Stimulated activated CD8-positive, alpha-beta memory T cell treated with anti-CD3 and anti-CD28 coated beads, Interleukin-2, amount 100 ng/mL, for 48 hours (primary cell): ENCODE measurements around the gene PASD1.
"Not testable (repeated sequence)": the region's sequence is repeated elsewhere in the genome, so short reads cannot be mapped to it uniquely, and the experiment has no call there.

Experiments
- DNase-seq, 2 donors: peaks; one replicate each; pipeline ENCODE4 v3.0.0-alpha.2; 2020; ENCODE audit warnings: low read depth in 2 of 2

PASD1 gene

GRCh38 chrX:151624677-151625076 is 61.2 kb downstream of the PASD1 start:
- no peak for DNase-seq

DNA sequence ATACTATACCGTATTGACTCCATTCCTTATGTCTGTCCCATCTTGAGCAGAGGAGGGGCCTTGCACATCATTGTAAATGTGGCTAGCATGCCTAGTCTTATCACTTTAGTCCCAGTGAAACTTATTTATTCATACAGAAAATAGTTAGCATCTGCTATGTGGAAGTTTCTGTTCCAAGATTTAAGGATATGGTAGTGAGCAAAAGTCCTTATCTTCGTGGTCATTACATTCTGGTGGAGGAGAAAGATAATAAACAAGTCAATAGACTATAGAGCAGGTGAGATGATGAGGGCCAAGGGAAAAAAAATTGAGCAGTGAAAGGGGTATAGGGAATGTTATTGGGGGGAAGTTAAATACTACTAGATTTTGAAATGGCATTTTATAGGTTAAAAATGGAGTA is 68.3 kb downstream of the PASD1 start:
- DNase-seq, result no peak

GRCh38 chrX:151633157-151633556 is 69.7 kb downstream of the PASD1 start:
- DNase-seq, result no peak

DNA sequence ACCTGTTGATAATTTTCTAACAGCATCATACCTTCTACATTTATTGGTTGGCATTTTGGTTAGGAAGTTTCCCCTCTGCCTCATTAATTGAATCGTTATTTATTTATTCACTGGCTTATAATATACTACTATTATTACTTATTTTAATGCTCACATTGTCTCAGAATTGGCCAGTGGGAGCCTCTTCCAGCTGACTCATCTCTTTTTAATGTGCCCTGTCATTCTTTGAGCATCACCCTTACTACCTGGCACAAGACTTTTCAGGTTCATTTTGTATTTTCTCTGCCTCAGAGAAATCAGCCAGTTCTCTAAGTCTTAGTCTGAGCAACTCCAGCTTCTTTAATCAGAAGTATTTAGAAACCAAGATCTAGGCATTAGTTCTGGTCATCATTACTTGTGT is 71.5 kb downstream of the PASD1 start:
- no peak for DNase-seq

- DNase-seq, result no peak
Measured at GRCh38 chrX:151641564-151641963, 78.1 kb downstream of the PASD1 start.

GRCh38 chrX:151675121-151675746 is 111.8 kb downstream of the PASD1 start:
- DNase-seq, result no peak

DNA sequence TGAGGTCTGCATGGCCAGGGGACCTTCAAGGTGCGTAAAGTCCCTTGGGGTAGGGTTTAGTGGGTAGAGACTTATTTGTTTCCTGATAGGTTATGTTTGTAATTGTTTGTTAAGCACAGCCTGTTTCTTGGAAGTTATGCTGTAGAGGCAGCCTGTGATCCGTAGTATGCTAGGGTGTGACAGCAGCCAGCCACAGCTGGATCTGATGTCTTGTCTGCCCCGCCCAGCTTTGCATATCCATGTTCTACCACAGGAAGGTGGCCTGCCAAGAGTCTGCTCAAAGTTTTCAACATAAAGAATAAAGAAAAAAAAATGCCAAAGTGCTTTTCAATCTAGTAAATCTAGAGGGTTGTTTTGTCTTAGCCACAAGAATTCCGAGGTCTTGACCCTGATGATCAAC is 112.7 kb downstream of the PASD1 start:
- DNase-seq, result no peak

DNA sequence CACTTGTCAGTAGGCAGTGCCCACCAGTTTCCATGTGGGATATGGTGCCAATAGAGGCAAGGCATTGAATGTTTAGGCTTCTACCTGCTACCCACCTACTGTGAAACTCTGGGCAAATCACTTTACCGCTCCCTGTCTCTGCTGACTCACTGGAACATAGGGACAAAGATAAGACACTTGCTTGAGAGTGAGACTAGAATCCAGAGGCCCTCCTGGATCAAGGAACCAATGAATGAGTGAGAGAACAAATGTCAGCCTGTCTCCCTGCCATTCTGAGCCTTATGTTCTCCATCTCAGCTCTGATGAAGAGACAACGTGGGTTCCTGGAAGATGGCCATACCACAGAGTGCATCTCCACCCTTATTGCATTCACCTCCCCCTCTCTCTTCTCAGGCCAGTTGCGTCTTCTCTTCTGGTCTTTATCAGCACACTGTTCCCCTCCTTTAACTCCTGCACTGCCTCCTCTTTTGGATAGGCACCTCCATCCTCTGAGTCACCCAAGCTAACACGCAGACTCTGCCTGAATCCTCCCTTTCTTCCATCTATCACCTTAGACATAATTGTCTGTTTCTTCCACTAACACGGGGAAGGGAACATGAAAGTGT is 116.4 kb downstream of the PASD1 start:
- no peak for DNase-seq

GRCh38 chrX:151680805-151681204 is 117.3 kb downstream of the PASD1 start:
- DNase-seq, result peak; percentile 46 to 54

DNA sequence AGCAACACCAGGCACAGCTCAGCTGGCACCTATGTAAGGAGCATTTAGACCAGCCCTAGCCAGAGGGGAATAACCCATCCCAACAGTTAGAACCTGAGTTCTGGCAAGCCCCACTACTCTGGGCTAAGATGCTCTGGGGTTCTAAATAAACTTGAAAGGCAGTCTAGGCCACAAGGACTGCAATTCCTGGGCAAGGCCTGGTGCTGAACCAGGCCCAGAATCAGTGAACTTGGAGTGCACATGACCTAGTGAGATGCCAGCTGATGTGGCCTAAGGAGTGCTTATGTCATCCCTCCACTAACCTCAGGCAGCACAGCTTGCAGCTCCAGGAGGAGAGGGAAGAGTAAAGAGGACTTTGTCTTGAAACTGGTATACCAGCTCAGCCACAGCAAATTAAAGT is 124.2 kb downstream of the PASD1 start:
- no peak for DNase-seq

- no peak for DNase-seq
Measured at GRCh38 chrX:151688695-151689094, 125.2 kb downstream of the PASD1 start.

DNA sequence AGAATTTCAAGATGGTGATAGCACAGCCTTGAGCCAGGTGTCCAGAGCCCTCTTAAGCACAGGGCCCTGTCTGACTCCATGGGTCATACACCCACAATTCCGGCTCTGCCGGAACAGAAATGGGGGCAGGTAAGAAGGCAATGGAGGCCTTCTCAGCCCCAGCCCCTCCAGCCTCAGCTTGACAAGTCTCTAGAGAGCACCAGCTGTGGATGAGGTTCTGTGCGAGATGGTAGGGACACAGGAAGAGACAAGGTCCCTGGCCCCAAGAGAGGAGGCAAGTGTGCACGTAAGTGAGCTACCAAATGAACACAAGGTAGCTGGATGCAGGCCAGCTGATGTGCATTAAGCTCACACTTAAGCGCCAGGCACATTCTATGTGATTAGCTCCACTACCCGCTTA is 129.3 kb downstream of the PASD1 start:
- DNase-seq, result no peak

DNA sequence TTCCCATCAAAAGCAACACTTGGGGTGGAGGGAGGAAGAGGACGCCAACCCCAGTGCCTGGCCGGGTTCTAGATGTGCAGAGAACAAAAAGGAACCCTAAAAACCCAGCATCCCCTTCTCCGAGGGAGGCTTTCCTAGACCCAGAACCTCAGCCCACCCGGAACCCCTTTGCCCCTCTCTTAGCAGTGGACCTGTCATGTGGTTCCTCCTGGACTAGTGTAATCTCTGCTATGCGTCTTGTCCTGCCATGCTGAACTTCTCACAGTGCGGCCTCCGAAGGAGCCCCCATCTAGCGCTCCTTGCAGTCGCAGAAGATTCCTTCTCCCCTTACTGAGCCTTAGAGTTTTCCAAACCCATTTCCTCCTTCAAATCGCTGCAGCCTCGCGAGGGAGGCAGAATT is 130.6 kb downstream of the PASD1 start:
- DNase-seq, result no peak

GRCh38 chrX:151694661-151695582 is 131.4 kb downstream of the PASD1 start, which contains the start of gene PRRG3:
TSS of gene PRRG3 (plus strand) at chrX:151695458. CDS start at chrX:151698815, 3,357 bp downstream.
- no peak for DNase-seq

DNA sequence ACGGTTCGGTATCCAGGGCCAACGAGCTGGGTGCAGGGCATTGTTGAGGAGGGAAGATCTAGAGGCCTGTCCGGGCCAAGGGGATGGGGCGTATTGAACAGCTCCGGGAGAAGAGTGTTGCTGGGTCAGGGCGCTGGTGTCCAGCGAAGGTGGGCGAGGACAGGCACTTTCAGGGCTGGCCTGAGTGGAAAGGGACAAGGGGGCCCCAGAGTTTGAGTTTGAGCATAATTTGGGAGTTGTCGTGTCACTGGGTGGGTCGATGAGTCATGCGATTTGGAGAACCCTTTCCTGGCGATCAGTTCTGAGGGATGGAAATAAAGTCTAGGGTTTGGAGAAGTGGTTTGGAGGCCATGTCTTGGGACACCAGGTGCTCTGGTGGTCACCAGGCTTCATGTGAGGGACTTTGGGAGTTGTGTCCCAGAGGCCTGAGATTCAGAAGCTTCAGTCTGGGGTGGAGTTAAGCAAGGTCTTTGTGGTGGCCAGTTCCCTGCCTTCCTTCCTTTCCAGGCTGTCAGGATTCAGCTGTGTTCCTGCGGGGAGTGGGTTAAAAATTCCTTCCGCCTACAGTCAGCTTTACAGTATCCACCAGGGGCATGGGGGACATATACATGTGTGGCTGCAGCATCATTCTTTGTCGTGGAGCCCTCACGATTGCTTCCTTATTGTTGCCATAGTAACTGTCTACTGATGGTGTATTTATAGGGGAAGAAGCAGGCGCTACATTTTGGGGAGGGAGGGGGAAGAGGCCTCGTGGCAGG is 132.3 kb downstream of the PASD1 start:
- no peak for DNase-seq

DNA sequence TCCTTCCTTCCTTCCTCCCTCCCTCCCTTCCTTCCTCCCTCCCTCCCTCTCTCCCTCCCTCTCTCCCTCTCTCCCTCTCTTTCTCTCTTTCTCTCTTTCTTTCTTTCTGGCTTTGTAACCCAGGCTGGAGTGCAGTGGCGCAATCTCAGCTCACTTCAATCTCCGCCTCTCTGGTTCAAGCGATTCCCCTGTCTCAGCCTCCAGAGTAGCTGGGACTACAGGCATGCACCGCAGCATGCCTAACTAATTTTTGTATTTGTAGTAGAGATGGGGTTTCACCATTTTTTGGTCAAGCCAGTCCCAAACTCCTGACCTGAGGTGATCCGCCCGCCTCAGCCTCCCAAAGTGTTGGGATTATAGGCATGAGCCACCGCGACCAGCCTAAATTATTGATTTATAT is 133.6 kb downstream of the PASD1 start:
- DNase-seq, result not testable (repeated sequence)

DNA sequence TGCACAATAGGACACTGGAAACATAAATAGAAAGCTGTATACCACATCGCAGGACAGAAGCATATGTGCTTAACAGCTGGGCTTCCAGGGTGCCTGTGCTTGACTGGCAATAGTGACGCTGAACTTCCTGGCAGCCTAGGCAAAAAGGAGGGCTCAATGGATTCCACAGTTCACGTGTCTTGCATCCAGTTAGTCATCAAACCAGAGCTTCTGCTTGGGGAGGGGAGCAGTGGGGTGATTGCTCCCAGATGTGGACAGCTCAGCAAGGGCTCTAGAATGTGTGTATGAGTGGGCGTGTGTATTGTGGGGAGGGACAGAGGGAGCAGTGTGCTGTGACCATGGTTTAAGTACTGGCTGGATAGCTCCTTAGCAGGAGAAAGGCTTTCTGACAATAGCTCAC is 134.0 kb downstream of the PASD1 start:
- DNase-seq, result no peak

- no peak for DNase-seq
Measured at GRCh38 chrX:151698485-151698884, 135.0 kb downstream of the PASD1 start.

DNA sequence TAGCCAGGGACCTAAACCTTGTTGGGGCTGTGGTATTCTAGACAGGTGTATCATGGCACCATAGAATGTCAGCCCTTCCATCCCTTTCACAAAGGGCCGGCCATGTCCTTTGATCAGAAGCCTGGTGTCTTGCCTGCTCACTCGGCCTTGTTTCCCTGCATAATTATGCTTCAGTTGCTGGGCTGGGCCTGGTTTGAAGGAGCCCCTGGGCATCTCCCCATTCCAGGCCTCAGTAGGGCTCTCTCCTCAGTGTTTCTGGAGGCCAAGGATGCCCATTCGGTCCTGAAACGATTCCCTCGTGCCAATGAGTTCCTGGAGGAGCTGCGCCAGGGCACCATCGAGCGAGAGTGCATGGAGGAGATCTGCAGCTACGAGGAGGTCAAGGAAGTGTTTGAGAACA is 136.3 kb downstream of the PASD1 start:
- no peak for DNase-seq

GRCh38 chrX:151700581-151700980 is 137.1 kb downstream of the PASD1 start:
- DNase-seq, result no peak

GRCh38 chrX:151701071-151701470 is 137.6 kb downstream of the PASD1 start:
- no peak for DNase-seq

DNA sequence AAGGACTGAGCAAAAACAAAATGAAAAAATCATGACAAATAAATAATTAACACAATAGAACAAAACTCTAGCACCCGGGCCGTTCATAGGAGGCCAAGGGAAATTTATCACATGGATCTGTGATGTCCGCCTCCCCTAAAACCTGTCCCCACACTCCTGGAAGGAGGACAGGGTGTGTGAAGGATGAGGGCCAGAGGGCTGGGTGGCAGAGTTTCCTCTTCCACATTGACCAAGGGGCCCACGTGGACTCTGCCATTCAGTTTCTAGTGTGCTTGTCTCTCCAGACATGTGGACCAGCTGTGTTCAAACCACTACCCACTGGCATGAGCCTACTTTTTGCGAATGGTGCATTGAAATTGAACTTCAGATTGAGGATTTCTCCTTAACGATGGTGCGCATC is 138.1 kb downstream of the PASD1 start:
- no peak for DNase-seq
